HAP-1 (cell line): ENCODE data around the gene PCDHGB6.
A peak's percentile ranks its signal among the peaks of the same experiment; 100 is the strongest.
"Not testable (repeated sequence)": the region's sequence is repeated elsewhere in the genome, so short reads cannot be mapped to it uniquely, and the experiment has no call there.

ENCODE experiments used
- DNase-seq, 2 experiments: peaks; one replicate each; pipeline ENCODE4 v3.0.0-alpha.2; 2016 to 2020; ENCODE audit warnings: low spot score in 2 of 2
- H3K27me3 ChIP-seq: fragments of 250-450 bp; sonication (Bioruptor Pico); 2 replicates; pipeline ENCODE4 v1.5.1; 2020; ENCODE audit warnings: low read depth, mild to moderate bottlenecking, moderate library complexity
- H3K36me3 ChIP-seq: fragments of 250-450 bp; sonication (Bioruptor Pico); replicated peaks from 2 replicates; pipeline ENCODE4 v1.5.1; 2020; ENCODE audit warnings: mild to moderate bottlenecking
- H3K4me1 ChIP-seq: fragments of 250-450 bp; sonication (Bioruptor Pico); 2 replicates; pipeline ENCODE4 v1.5.1; 2020; ENCODE audit warnings: mild to moderate bottlenecking
- H3K4me3 ChIP-seq: fragments of 250-450 bp; sonication (Bioruptor Pico); 2 replicates; pipeline ENCODE4 v1.5.1; 2020; ENCODE audit warnings: mild to moderate bottlenecking, moderate library complexity
- H3K9me3 ChIP-seq: fragments of 250-450 bp; sonication (Bioruptor Pico); 2 replicates; pipeline ENCODE4 v1.5.1; 2020; ENCODE audit warnings: mild to moderate bottlenecking, moderate library complexity
- in situ Hi-C: fragments of 300-500 bp; cut with MboI; formaldehyde crosslinking; loops from 3 replicates; pipeline ENCODE4 v1.14.3; 2020; ENCODE audit warnings: low sequenced_read_pairs, inconsistent platforms, mixed read lengths

PCDHGB6 gene

GRCh38 chr5:141407790-141408505, at the start of gene PCDHGB6:
Gene PCDHGB6, plus strand, starts transcription at chr5:141408021. Its CDS starts 182 bp downstream, at chr5:141408203.
- in situ Hi-C loops, H3K27me3 ChIP-seq, H3K4me3 ChIP-seq, H3K9me3 ChIP-seq, H3K36me3 ChIP-seq, H3K4me1 ChIP-seq: not testable (repeated sequence)
- peak in 1 of 2 experiments; percentile 7 for DNase-seq

- in situ Hi-C loops, result loop anchor here (10.0 kb wide), 1 partner anchor 205 kb away; no protein-coding TSS in a partner anchor
- Histone ChIP-seq H3K4me3 (no peak within 1 kb of the TSS), H3K9me3 (0 out of 2 replicates have a peak, but pooled peaks cover 3% of the 10 kb centered on the region), H3K27me3 (no peaks in the 10 kb centered on the region), H3K36me3 (no peaks in the 10 kb centered on the region), H3K4me1 (no peaks in the 10 kb centered on the region)
- peak; percentile 27 to 29 for DNase-seq
These were observed 47.9 kb upstream of the PCDHGB6 start, which contains the start of gene PCDHGB2 for GRCh38 chr5:141359790-141360426. Gene PCDHGB2, plus strand, starts transcription at chr5:141359994. Its CDS starts 142 bp downstream, at chr5:141360136.

GRCh38 chr5:141360685-141361084, 47.1 kb upstream of the PCDHGB6 start:
- Histone ChIP-seq H3K4me1 (no peaks in the 10 kb centered on the region), H3K36me3 (no peaks in the 10 kb centered on the region), H3K4me3 (no peak overlapping the region), H3K27me3 (no peaks in the 10 kb centered on the region), H3K9me3 (0 out of 2 replicates have a peak, but pooled peaks cover 3% of the 10 kb centered on the region)
- in situ Hi-C loops, result no loop called here
- DNase-seq, result no peak

GRCh38 chr5:141362719-141363118, 45.1 kb upstream of the PCDHGB6 start:
- no peak for DNase-seq
- H3K27me3 ChIP-seq, result no peaks in the 10 kb centered on the region
- no peaks in the 10 kb centered on the region for H3K4me1 ChIP-seq
- H3K4me3 ChIP-seq, result no peak overlapping the region
- in situ Hi-C loops, result no loop called here
- H3K9me3 ChIP-seq, result 0 out of 2 replicates have a peak, but pooled peaks cover 3% of the 10 kb centered on the region
- H3K36me3 ChIP-seq, result no peaks in the 10 kb centered on the region

- in situ Hi-C loops, result no loop called here
- H3K4me3 ChIP-seq, result no peak within 1 kb of the TSS
- H3K9me3 ChIP-seq, result 0 out of 2 replicates have a peak, but pooled peaks cover 3% of the 10 kb centered on the region
- H3K4me1 ChIP-seq, result no peaks in the 10 kb centered on the region
- H3K27me3 ChIP-seq, result no peaks in the 10 kb centered on the region
- DNase-seq, result no peak
- H3K36me3 ChIP-seq, result no peaks in the 10 kb centered on the region
These were observed 43.7 kb upstream of the PCDHGB6 start, which contains the start of gene PCDHGA5 for GRCh38 chr5:141363952-141364660. Gene PCDHGA5, plus strand, starts transcription at chr5:141364162. Its CDS starts 169 bp downstream, at chr5:141364331.

GRCh38 chr5:141366016-141366896, 41.6 kb upstream of the PCDHGB6 start:
- Histone ChIP-seq H3K9me3 (0 out of 2 replicates have a peak, but pooled peaks cover 3% of the 10 kb centered on the region), H3K4me1 (no peaks in the 10 kb centered on the region), H3K4me3 (no peak overlapping the region), H3K27me3 (no peaks in the 10 kb centered on the region; the same call in 1 of the 2 replicates), H3K36me3 (no peaks in the 10 kb centered on the region)
- no peak for DNase-seq
- in situ Hi-C loops, result no loop called here

- no peaks in the 10 kb centered on the region; the same call in 1 of the 2 replicates for H3K27me3 ChIP-seq
- no peaks in the 10 kb centered on the region for H3K36me3 ChIP-seq
- in situ Hi-C loops, result no loop called here
- no peaks in the 10 kb centered on the region for H3K4me1 ChIP-seq
- H3K9me3 ChIP-seq, result no peaks in the 10 kb centered on the region
- no peak within 1 kb of the TSS for H3K4me3 ChIP-seq
- no peak for DNase-seq
These were observed 37.6 kb upstream of the PCDHGB6 start, which contains the start of gene PCDHGB3 for GRCh38 chr5:141369994-141370848. Gene PCDHGB3, plus strand, starts transcription at chr5:141370242. Its CDS starts 153 bp downstream, at chr5:141370395.

- no peak for DNase-seq
- in situ Hi-C loops, result no loop called here
- H3K4me3 ChIP-seq, result no peak overlapping the region
- no peaks in the 10 kb centered on the region for H3K4me1 ChIP-seq
- no peaks in the 10 kb centered on the region for H3K36me3 ChIP-seq
- H3K27me3 ChIP-seq, result no peaks in the 10 kb centered on the region; the same call in 1 of the 2 replicates
- H3K9me3 ChIP-seq, result no peaks in the 10 kb centered on the region
These were observed 36.0 kb upstream of the PCDHGB6 start for GRCh38 chr5:141371572-141372475.

- Histone ChIP-seq H3K27me3 (no peaks in the 10 kb centered on the region; the same call in 1 of the 2 replicates), H3K4me3 (no peak within 1 kb of the TSS), H3K9me3 (no peaks in the 10 kb centered on the region), H3K36me3 (no peaks in the 10 kb centered on the region), H3K4me1 (no peaks in the 10 kb centered on the region)
- in situ Hi-C loops, result no loop called here
- DNase-seq, result no peak
These were observed 34.0 kb upstream of the PCDHGB6 start, which contains the start of gene PCDHGA6 for GRCh38 chr5:141373673-141374317. Gene PCDHGA6, plus strand, starts transcription at chr5:141373891. Its CDS starts 193 bp downstream, at chr5:141374084.

GRCh38 chr5:141374627-141375026, 33.2 kb upstream of the PCDHGB6 start:
- in situ Hi-C loops, result no loop called here
- Histone ChIP-seq H3K4me3 (no peak overlapping the region), H3K4me1 (no peaks in the 10 kb centered on the region), H3K36me3 (no peaks in the 10 kb centered on the region), H3K9me3 (no peaks in the 10 kb centered on the region), H3K27me3 (no peaks in the 10 kb centered on the region; the same call in 1 of the 2 replicates)
- DNase-seq, result no peak
